SK-N-SH treated with all-trans-retinoic acid at 6 μM for 48 hours (cell line): ENCODE data around the gene SRSF8.

Experiments used
- ATAC-seq: fragments of 200-7000 bp; cut with Tn5 transposase; 3 replicates; pipeline ENCODE4 v1.9.1; 2020; ENCODE audit warnings: mild to moderate bottlenecking, moderate library complexity
- ARNTL ChIP-seq: fragments of 450-650 bp; formaldehyde crosslinking; IDR thresholded peaks from 2 replicates; pipeline ENCODE4 v1.5.0; 2020; ENCODE audit warnings: low read depth, mild to moderate bottlenecking, moderate library complexity, borderline replicate concordance
- BACH2 ChIP-seq: fragments of 250-450 bp; sonication (Bioruptor Pico); IDR thresholded peaks from 2 replicates; pipeline ENCODE4 v1.9.0; 2021; ENCODE audit warnings: mild to moderate bottlenecking, borderline replicate concordance
- CSDC2 ChIP-seq: fragments of 250-450 bp; sonication (Bioruptor Pico); IDR thresholded peaks from 2 replicates; pipeline ENCODE4 v1.5.0; 2020; ENCODE audit warnings: mild to moderate bottlenecking, moderate library complexity
- ESRRG ChIP-seq: fragments of 250-450 bp; sonication (Bioruptor Pico); IDR thresholded peaks from 2 replicates; pipeline ENCODE4 v1.6.1; 2021; ENCODE audit warnings: mild to moderate bottlenecking
- GLIS3 ChIP-seq: fragments of 250-450 bp; sonication (Bioruptor Pico); IDR thresholded peaks from 2 replicates; pipeline ENCODE4 v1.5.0; 2020; ENCODE audit warnings: mild to moderate bottlenecking, moderate library complexity
- ISL1 ChIP-seq: fragments of 250-450 bp; sonication (Bioruptor Pico); IDR thresholded peaks from 2 replicates; pipeline ENCODE4 v2.1.2; 2022; ENCODE audit warnings: mild to moderate bottlenecking, moderate library complexity
- PPARA ChIP-seq: fragments of 250-450 bp; sonication (Bioruptor Pico); IDR thresholded peaks from 2 replicates; pipeline ENCODE4 v1.5.0; 2020; ENCODE audit warnings: mild to moderate bottlenecking, borderline replicate concordance
- RARB ChIP-seq: fragments of 250-450 bp; sonication (Bioruptor Pico); IDR thresholded peaks from 2 replicates; pipeline ENCODE4 v1.8.0; 2021; ENCODE audit warnings: mild to moderate bottlenecking, moderate library complexity
- SNAI2 ChIP-seq: fragments of 250-450 bp; sonication (Bioruptor Pico); IDR thresholded peaks from 2 replicates; pipeline ENCODE4 v1.5.0; 2020; ENCODE audit warnings: mild to moderate bottlenecking, moderate library complexity
- TCF4 ChIP-seq: fragments of 250-450 bp; sonication (Bioruptor Pico); IDR thresholded peaks from 2 replicates; pipeline ENCODE4 v1.8.0; 2021; ENCODE audit warnings: mild to moderate bottlenecking, moderate library complexity, borderline replicate concordance
- TOX ChIP-seq: fragments of 250-450 bp; sonication (Bioruptor Pico); IDR thresholded peaks from 2 replicates; pipeline ENCODE4 v1.8.0; 2021; ENCODE audit warnings: mild to moderate bottlenecking, moderate library complexity, borderline replicate concordance
- ZC3H10 ChIP-seq: fragments of 250-450 bp; sonication (Bioruptor Pico); IDR thresholded peaks from 2 replicates; pipeline ENCODE4 v1.5.1; 2021; ENCODE audit warnings: mild to moderate bottlenecking, moderate library complexity
- ZFP3 ChIP-seq: fragments of 250-450 bp; sonication (Bioruptor Pico); IDR thresholded peaks from 2 replicates; pipeline ENCODE4 v1.5.0; 2020; ENCODE audit warnings: mild to moderate bottlenecking, moderate library complexity
- ZFP30 ChIP-seq: fragments of 450-650 bp; formaldehyde crosslinking; IDR thresholded peaks from 2 replicates; pipeline ENCODE4 v1.5.0; 2022; ENCODE audit warnings: mild to moderate bottlenecking, moderate library complexity
- ZNF565 ChIP-seq: fragments of 450-650 bp; formaldehyde crosslinking; conservative IDR thresholded peaks from 2 replicates; pipeline ENCODE4 v1.5.0; 2020; ENCODE audit warnings: low read depth, mild to moderate bottlenecking, moderate library complexity
- ZNF70 ChIP-seq: fragments of 450-650 bp; formaldehyde crosslinking; IDR thresholded peaks from 2 replicates; pipeline ENCODE4 v1.5.0; 2020; ENCODE audit warnings: mild to moderate bottlenecking, moderate library complexity
- ZNF8 ChIP-seq: fragments of 450-650 bp; formaldehyde crosslinking; IDR thresholded peaks from 2 replicates; pipeline ENCODE4 v1.5.0; 2020; ENCODE audit warnings: mild to moderate bottlenecking, moderate library complexity
- TF ChIP-seq, protein P1 (sequence below): fragments of 250-450 bp; sonication (Bioruptor Pico); IDR thresholded peaks from 2 replicates; pipeline ENCODE4 v1.5.1; 2021; ENCODE audit warnings: mild to moderate bottlenecking, moderate library complexity
- TF ChIP-seq, protein P2 (sequence below): fragments of 250-450 bp; sonication (Bioruptor Pico); IDR thresholded peaks from 2 replicates; pipeline ENCODE4 v1.5.0; 2020; ENCODE audit warnings: mild to moderate bottlenecking, moderate library complexity
- TF ChIP-seq, protein P3 (sequence below): fragments of 250-450 bp; sonication (Bioruptor Pico); IDR thresholded peaks from 2 replicates; pipeline ENCODE4 v1.8.0; 2021; ENCODE audit warnings: low read depth, mild to moderate bottlenecking, moderate library complexity, borderline replicate concordance
- TF ChIP-seq, protein P4 (sequence below): fragments of 250-450 bp; sonication (Bioruptor Pico); IDR thresholded peaks from 2 replicates; pipeline ENCODE4 v1.8.0; 2020; ENCODE audit warnings: mild to moderate bottlenecking, moderate library complexity, borderline replicate concordance
- TF ChIP-seq, protein P5 (sequence below): fragments of 250-450 bp; sonication (Bioruptor Pico); IDR thresholded peaks from 2 replicates; pipeline ENCODE4 v1.5.1; 2020; ENCODE audit warnings: low read depth, mild to moderate bottlenecking, moderate library complexity

Gene SRSF8

DNA sequence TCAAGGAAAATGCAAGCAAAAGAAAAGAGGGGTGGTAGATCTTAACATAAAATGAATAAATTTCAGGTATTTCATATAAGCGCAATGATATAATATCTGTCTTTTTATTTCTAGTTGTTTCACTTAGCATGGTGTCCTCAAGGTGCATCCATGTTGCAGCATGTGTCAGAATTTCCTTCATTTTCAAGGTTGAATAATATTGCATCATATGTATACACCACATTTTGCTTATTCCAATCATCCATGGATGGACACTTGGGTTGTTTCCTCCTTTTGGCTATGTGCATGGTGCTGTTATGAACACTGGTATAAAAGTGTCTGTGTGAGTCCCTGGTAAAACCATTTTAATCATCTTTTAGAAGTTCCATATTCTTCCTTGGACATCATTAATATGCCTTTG is 24.5 kb upstream of the SRSF8 start:
- ATAC-seq = no peak

DNA sequence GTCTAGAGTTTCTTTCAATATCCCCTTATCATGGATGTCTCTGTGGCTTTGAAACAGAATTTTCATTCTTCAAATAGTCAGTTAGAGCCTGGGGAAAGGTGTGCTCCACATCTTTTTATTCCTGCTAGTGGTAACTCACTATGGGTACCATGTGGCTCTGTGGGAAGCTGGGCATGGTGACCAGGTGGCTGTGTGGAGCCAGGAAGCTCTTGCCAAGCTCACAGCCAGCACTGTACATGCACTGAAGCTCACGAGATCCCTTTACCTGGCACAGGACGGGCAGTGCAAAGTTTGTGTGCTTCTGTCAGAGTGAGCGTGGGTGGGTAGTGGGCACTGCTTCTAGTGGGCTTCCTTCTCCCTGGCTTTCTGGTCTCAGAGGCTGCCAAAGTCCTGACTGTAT is 23.8 kb upstream of the SRSF8 start:
- no peak for TF ChIP-seq ZFP30 (CRISPR knock-in tag)

More for the DNA sequence above, 24.5 kb upstream of the SRSF8 start:
- no peak for TF ChIP-seq TCF4 (CRISPR knock-in tag)
- no peak for TF ChIP-seq ESRRG (CRISPR knock-in tag)
- TF ChIP-seq ZNF8 (CRISPR knock-in tag) = no peak
- no peak for TF ChIP-seq PPARA
- no peak for TF ChIP-seq RARB
- no peak for TF ChIP-seq ZC3H10
- TF ChIP-seq ZNF70 (CRISPR knock-in tag) = no peak
- TF ChIP-seq ZNF565 = no peak

DNA sequence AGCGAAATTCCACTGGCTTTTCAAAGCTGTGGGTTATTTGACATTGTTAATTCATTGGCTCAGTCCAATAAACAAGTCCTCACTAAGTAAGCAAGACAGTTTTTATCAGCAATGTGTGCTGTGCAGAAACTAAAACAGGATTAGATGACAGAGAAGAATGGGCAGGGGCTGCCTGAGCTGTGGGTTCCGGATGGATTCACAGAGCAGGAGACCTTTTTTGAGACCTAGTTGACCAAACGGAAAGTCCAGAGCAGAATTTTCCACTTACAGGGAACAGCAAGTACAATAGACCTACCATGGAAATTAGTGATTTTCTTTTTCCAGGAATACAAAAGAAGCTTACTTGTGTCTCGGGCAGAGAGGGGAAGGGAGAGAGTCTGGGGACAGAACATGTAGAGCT is 22.7 kb upstream of the SRSF8 start:
- no peak for ATAC-seq
- TF ChIP-seq, protein P1, sequence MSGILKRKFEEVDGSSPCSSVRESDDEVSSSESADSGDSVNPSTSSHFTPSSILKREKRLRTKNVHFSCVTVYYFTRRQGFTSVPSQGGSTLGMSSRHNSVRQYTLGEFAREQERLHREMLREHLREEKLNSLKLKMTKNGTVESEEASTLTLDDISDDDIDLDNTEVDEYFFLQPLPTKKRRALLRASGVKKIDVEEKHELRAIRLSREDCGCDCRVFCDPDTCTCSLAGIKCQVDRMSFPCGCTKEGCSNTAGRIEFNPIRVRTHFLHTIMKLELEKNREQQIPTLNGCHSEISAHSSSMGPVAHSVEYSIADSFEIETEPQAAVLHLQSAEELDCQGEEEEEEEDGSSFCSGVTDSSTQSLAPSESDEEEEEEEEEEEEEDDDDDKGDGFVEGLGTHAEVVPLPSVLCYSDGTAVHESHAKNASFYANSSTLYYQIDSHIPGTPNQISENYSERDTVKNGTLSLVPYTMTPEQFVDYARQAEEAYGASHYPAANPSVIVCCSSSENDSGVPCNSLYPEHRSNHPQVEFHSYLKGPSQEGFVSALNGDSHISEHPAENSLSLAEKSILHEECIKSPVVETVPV (CRISPR knock-in tag) = no peak
- TF ChIP-seq ZFP30 (CRISPR knock-in tag) (no peak), CSDC2 (CRISPR knock-in tag) (no peak), BACH2 (CRISPR knock-in tag) (no peak), ESRRG (CRISPR knock-in tag) (no peak), ISL1 (no peak), TOX (no peak), SNAI2 (CRISPR knock-in tag) (no peak), TCF4 (CRISPR knock-in tag) (no peak), ZNF565 (no peak), ZNF8 (CRISPR knock-in tag) (no peak), ARNTL (CRISPR knock-in tag) (no peak), ZNF70 (CRISPR knock-in tag) (no peak), ZFP3 (CRISPR knock-in tag) (no peak), RARB (no peak), GLIS3 (CRISPR knock-in tag) (no peak)
- TF ChIP-seq, protein P2, sequence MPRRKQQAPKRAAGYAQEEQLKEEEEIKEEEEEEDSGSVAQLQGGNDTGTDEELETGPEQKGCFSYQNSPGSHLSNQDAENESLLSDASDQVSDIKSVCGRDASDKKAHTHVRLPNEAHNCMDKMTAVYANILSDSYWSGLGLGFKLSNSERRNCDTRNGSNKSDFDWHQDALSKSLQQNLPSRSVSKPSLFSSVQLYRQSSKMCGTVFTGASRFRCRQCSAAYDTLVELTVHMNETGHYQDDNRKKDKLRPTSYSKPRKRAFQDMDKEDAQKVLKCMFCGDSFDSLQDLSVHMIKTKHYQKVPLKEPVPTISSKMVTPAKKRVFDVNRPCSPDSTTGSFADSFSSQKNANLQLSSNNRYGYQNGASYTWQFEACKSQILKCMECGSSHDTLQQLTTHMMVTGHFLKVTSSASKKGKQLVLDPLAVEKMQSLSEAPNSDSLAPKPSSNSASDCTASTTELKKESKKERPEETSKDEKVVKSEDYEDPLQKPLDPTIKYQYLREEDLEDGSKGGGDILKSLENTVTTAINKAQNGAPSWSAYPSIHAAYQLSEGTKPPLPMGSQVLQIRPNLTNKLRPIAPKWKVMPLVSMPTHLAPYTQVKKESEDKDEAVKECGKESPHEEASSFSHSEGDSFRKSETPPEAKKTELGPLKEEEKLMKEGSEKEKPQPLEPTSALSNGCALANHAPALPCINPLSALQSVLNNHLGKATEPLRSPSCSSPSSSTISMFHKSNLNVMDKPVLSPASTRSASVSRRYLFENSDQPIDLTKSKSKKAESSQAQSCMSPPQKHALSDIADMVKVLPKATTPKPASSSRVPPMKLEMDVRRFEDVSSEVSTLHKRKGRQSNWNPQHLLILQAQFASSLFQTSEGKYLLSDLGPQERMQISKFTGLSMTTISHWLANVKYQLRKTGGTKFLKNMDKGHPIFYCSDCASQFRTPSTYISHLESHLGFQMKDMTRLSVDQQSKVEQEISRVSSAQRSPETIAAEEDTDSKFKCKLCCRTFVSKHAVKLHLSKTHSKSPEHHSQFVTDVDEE (CRISPR knock-in tag) = no peak
- TF ChIP-seq, protein P3, sequence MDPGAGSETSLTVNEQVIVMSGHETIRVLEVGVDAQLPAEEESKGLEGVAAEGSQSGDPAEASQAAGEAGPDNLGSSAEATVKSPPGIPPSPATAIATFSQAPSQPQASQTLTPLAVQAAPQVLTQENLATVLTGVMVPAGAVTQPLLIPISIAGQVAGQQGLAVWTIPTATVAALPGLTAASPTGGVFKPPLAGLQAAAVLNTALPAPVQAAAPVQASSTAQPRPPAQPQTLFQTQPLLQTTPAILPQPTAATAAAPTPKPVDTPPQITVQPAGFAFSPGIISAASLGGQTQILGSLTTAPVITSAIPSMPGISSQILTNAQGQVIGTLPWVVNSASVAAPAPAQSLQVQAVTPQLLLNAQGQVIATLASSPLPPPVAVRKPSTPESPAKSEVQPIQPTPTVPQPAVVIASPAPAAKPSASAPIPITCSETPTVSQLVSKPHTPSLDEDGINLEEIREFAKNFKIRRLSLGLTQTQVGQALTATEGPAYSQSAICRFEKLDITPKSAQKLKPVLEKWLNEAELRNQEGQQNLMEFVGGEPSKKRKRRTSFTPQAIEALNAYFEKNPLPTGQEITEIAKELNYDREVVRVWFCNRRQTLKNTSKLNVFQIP (CRISPR knock-in tag) = no peak
- TF ChIP-seq, protein P4, sequence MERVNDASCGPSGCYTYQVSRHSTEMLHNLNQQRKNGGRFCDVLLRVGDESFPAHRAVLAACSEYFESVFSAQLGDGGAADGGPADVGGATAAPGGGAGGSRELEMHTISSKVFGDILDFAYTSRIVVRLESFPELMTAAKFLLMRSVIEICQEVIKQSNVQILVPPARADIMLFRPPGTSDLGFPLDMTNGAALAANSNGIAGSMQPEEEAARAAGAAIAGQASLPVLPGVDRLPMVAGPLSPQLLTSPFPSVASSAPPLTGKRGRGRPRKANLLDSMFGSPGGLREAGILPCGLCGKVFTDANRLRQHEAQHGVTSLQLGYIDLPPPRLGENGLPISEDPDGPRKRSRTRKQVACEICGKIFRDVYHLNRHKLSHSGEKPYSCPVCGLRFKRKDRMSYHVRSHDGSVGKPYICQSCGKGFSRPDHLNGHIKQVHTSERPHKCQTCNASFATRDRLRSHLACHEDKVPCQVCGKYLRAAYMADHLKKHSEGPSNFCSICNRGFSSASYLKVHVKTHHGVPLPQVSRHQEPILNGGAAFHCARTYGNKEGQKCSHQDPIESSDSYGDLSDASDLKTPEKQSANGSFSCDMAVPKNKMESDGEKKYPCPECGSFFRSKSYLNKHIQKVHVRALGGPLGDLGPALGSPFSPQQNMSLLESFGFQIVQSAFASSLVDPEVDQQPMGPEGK (CRISPR knock-in tag) = no peak
- TF ChIP-seq, protein P5, sequence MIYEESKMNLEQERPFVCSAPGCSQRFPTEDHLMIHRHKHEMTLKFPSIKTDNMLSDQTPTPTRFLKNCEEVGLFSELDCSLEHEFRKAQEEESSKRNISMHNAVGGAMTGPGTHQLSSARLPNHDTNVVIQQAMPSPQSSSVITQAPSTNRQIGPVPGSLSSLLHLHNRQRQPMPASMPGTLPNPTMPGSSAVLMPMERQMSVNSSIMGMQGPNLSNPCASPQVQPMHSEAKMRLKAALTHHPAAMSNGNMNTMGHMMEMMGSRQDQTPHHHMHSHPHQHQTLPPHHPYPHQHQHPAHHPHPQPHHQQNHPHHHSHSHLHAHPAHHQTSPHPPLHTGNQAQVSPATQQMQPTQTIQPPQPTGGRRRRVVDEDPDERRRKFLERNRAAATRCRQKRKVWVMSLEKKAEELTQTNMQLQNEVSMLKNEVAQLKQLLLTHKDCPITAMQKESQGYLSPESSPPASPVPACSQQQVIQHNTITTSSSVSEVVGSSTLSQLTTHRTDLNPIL (CRISPR knock-in tag) = no peak

More for the DNA sequence above, 23.8 kb upstream of the SRSF8 start:
- ATAC-seq = no peak
